B cell (primary cell): ENCODE results near the gene TMEM132D. TPM values are rescaled to one million over a fixed set of nuclear protein-coding genes. Genes with fewer than 3 reads are reported as not detected.

Source experiments
- ATAC-seq: fragments of 200-7000 bp; cut with Tn5 transposase; one replicate; pipeline ENCODE4 v1.10.0; 2021; ENCODE audit warnings: low read depth, mild to moderate bottlenecking, moderate number of reproducible peaks, moderate library complexity
- CTCF ChIA-PET: fragments of 350-600 bp; sonication (Branson Sonifier 250); formaldehyde crosslinking; loops from one replicate; lab custom pipeline; 2021; ENCODE audit warnings: antibody characterized with exemption, inconsistent platforms; lab: Charles Lee
- POLR2A ChIA-PET: fragments of 350-600 bp; sonication (Branson Sonifier 250); formaldehyde crosslinking; loops from one replicate; lab custom pipeline; 2021; ENCODE audit warnings: antibody characterized with exemption; lab: Charles Lee
- DNase-seq: peaks from one replicate; pipeline ENCODE4 v3.0.0; 2013
- H2AFZ ChIP-seq: 2 replicates; pipeline ENCODE4 v1.6.1; 2012; ENCODE audit warnings: mild to moderate bottlenecking, low read depth, low read length; ENCODE audit not compliant: insufficient read depth, poor library complexity, severe bottlenecking
- H3K27ac ChIP-seq, 2 donors: 1 replicate in 1 of 2; 2 replicates in 1 of 2; pipeline ENCODE4 v1.5.1; 2012 to 2013; ENCODE audit warnings: low read length in 2 of 2, mild to moderate bottlenecking in 2 of 2, moderate library complexity in 1 of 2
- H3K27me3 ChIP-seq, 4 experiments: fragments of 200-600 bp in 1 of 4; sonication (generic) in 1 of 4; replicated peaks in 1 of 4; 1 replicate in 2 of 4; 2 replicates in 2 of 4; pipeline versions ENCODE4 v1.6.1 to v1.7.0; 2013 to 2016; ENCODE audit warnings: low read length in 3 of 4, mild to moderate bottlenecking in 2 of 4, mixed read lengths in 1 of 4, moderate library complexity in 1 of 4; ENCODE audit not compliant: insufficient read depth in 4 of 4, control insufficient read depth in 3 of 4; ENCODE audit errors: control extremely low read depth in 1 of 4
- H3K36me3 ChIP-seq, 2 experiments: replicated peaks in 1 of 2; 1 replicate in 1 of 2; 2 replicates in 1 of 2; pipeline versions ENCODE4 v1.6.1 to v1.7.1; 2013; ENCODE audit warnings: low read length in 1 of 2; ENCODE audit not compliant: insufficient read depth in 2 of 2, control insufficient read depth in 1 of 2; ENCODE audit errors: control extremely low read depth in 1 of 2, extremely low read depth in 1 of 2
- H3K4me1 ChIP-seq, 2 donors: fragments of 200-600 bp in 1 of 2; sonication (generic) in 1 of 2; 1 replicate in 1 of 2; 2 replicates in 1 of 2; pipeline versions ENCODE4 v1.5.1 to v1.6.1; 2013 to 2017; ENCODE audit warnings: low read length in 2 of 2; ENCODE audit not compliant: control insufficient read depth in 2 of 2, insufficient read depth in 2 of 2
- H3K4me2 ChIP-seq: replicated peaks from 2 replicates; pipeline ENCODE3; 2012; ENCODE audit warnings: mild to moderate bottlenecking, low read depth, low read length; ENCODE audit not compliant: poor library complexity, severe bottlenecking
- H3K4me3 ChIP-seq, 5 experiments: fragments of 200-600 bp in 1 of 5; sonication (generic) in 1 of 5; 1 replicate in 3 of 5; 2 replicates in 2 of 5; pipeline versions ENCODE4 v1.5.1 to v1.7.0; 2011 to 2016; ENCODE audit warnings: low read length in 4 of 5, mild to moderate bottlenecking in 4 of 5, low read depth in 2 of 5, control low read depth in 1 of 5, moderate library complexity in 1 of 5; ENCODE audit not compliant: insufficient read depth in 1 of 5; ENCODE audit errors: control extremely low read depth in 1 of 5, extremely low read depth in 1 of 5
- H3K79me2 ChIP-seq: fragments of 200-600 bp; sonication (generic); one replicate; pipeline ENCODE4 v1.6.0; 2016; ENCODE audit warnings: low read length; ENCODE audit not compliant: control insufficient read depth, insufficient read depth
- H3K9ac ChIP-seq: fragments of 200-600 bp; sonication (generic); 2 replicates; pipeline ENCODE4 v1.6.1; 2017; ENCODE audit warnings: mild to moderate bottlenecking, low read length, moderate library complexity
- H3K9me3 ChIP-seq, 3 donors: one replicate each; pipeline versions ENCODE4 v1.6.1 to v1.7.1; 2013; ENCODE audit warnings: low read length in 2 of 3; ENCODE audit not compliant: control insufficient read depth in 2 of 3, insufficient read depth in 1 of 3; ENCODE audit errors: control extremely low read depth in 1 of 3
- H4K20me1 ChIP-seq: 2 replicates; pipeline ENCODE4 v1.6.0; 2012; ENCODE audit warnings: mild to moderate bottlenecking, low read length; ENCODE audit not compliant: insufficient read depth, control insufficient read depth, poor library complexity, severe bottlenecking
- H3K27ac Mint-ChIP-seq: one replicate; pipeline ENCODE4 v1.8.0; 2021; ENCODE audit warnings: mixed read lengths
- H3K27me3 Mint-ChIP-seq: one replicate; pipeline ENCODE4 v1.8.0; 2021; ENCODE audit warnings: mixed read lengths
- H3K4me1 Mint-ChIP-seq: one replicate; pipeline ENCODE4 v1.8.0; 2021; ENCODE audit warnings: mixed read lengths
- H3K4me3 Mint-ChIP-seq: one replicate; pipeline ENCODE4 v1.8.0; 2021; ENCODE audit warnings: mixed read lengths
- H3K9me3 Mint-ChIP-seq: one replicate; pipeline ENCODE4 v1.8.0; 2022; ENCODE audit warnings: mixed read lengths; ENCODE audit not compliant: insufficient read depth
- CTCF ChIP-seq: fragments of 200-600 bp; IDR thresholded peaks from one replicate; pipeline ENCODE4 v1.8.0; 2022; ENCODE audit warnings: antibody characterized with exemption, mild to moderate bottlenecking
- EZH2 ChIP-seq: IDR thresholded peaks from 2 replicates; pipeline ENCODE4 v1.6.1; 2012; ENCODE audit warnings: borderline replicate concordance, low read depth, mild to moderate bottlenecking, moderate library complexity, low read length; ENCODE audit not compliant: insufficient read depth, poor library complexity, severe bottlenecking
- WGBS: methylation state at CpG from one replicate; pipeline ENCODE4 v1.1.5; 2013; ENCODE audit warnings: missing lambda C conversion rate; ENCODE audit not compliant: insufficient coverage; 5-methylcytosine and 5-hydroxymethylcytosine counted together
- intact Hi-C: fragments of 100-400 bp; cut with micrococcal nuclease; formaldehyde crosslinking; loops from one replicate; pipeline ENCODE4 v1.10.0; 2022
- polyA plus RNA-seq: library from polyadenylated mRNA; depleted of rRNA; stranded (reverse); fragments of >200 nt; gene quantifications from 2 replicates; pipeline ENCODE4 v1.2.3, GENCODE V29; 2012
- total RNA-seq, 2 donors: library from RNA; stranded (reverse); fragments of 120-200 nt in 1 of 2; gene quantifications; 1 replicate in 1 of 2; 2 replicates in 1 of 2; pipeline versions ENCODE4 v1.2.3 to v1.2.4, GENCODE V29; 2013 to 2022

Gene TMEM132D
- total and polyA plus RNA-seq, 2 donors (not counting 1 experiment from before 2014, with no cell fraction given), result not detected

DNA sequence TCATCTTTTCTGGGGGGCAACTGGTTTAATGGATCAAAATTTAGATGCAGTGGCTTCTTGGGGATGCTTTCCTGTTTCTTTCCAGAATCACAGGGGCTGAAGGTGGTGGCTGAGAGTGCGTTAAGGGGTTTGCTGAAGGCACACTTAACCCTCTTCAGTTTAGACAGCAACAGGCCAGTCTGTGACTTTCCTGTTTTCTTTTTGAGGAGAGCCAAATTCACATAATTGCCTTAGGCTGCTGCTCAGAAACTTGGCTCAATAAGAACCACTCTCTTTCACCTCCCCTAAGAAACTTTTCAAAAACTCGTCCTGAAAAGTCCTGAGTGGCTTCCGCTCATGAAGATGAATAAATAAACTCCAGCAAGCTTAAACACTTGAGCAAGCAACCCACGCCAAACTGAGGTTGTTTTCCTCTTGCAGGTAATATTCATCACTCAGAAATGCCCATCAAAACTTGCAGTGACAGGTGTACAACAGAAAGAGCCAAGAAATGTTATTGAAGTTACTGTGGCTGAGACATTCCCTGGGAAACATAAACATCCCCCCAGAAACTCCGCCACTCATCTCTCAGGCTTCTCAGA, 510.4 kb downstream of the TMEM132D start:
- Mint-ChIP-seq H3K9me3 (no peaks in the 10 kb centered on the region), H3K4me1 (no peaks in the 10 kb centered on the region), H3K27ac (no peak overlapping the region), H3K27me3 (no peaks in the 10 kb centered on the region), H3K4me3 (no peak overlapping the region)
- DNase-seq (no peak), ATAC-seq (no peak)
- ChIA-PET POLR2A (no interaction called here), CTCF (no interaction called here)
- Histone ChIP-seq H3K9ac (no peak overlapping the region), H3K4me2 (no peak overlapping the region), H3K27ac (no peak overlapping the region), H4K20me1 (no peaks in the 10 kb centered on the region), H3K9me3 (peaks cover 0 to 4% (median 0%) of the 10 kb centered on the region in 3 donors), H3K79me2 (no peaks in the 10 kb centered on the region), H3K4me1 (no peaks in the 10 kb centered on the region), H2AFZ (no peak overlapping the region), H3K27me3 (no peaks in the 10 kb centered on the region), H3K36me3 (no peaks in the 10 kb centered on the region), H3K4me3 (no peak overlapping the region)
- intact Hi-C loops, result no loop called here
- TF ChIP-seq EZH2 (no peak), CTCF (no peak)
- WGBS, result 82% methylated on average over 3 of the region's 5 CpGs

GRCh38 chr12:129385637-129385990, 518.2 kb downstream of the TMEM132D start:
- no peak for DNase-seq
- Histone ChIP-seq H3K79me2 (no peaks in the 10 kb centered on the region), H3K4me2 (no peak overlapping the region), H3K9ac (no peak overlapping the region), H3K9me3 (peaks cover 0 to 4% (median 0%) of the 10 kb centered on the region in 3 donors), H3K36me3 (no peaks in the 10 kb centered on the region), H3K4me1 (no peaks in the 10 kb centered on the region), H2AFZ (no peak overlapping the region), H3K4me3 (no peak overlapping the region), H4K20me1 (no peaks in the 10 kb centered on the region), H3K27ac (no peak overlapping the region), H3K27me3 (no peaks in the 10 kb centered on the region)
- Mint-ChIP-seq H3K4me1 (no peaks in the 10 kb centered on the region), H3K4me3 (no peak overlapping the region), H3K27me3 (no peaks in the 10 kb centered on the region), H3K9me3 (no peaks in the 10 kb centered on the region), H3K27ac (no peak overlapping the region)
- intact Hi-C loops, result no loop called here
- POLR2A ChIA-PET, result no interaction called here
- CTCF ChIA-PET, result no interaction called here
- TF ChIP-seq EZH2, result no peak
- WGBS, result 82% methylated on average over 1 of the region's 1 CpG
- no peak for ATAC-seq
